GM21717 (cell line): ENCODE measurements around the gene SLC43A3.

Source experiments
- ATAC-seq: cut with Tn5 transposase; IDR thresholded peaks from one replicate; pipeline ENCODE4 v1.9.1; 2021; ENCODE audit warnings: mild to moderate bottlenecking, moderate library complexity; ENCODE audit not compliant: unreplicated experiment

SLC43A3 gene

GRCh38 chr11:57426929-57427726 is at the start of gene SLC43A3:
Gene SLC43A3, minus strand, starts transcription at chr11:57427121. Its CDS starts 949 bp downstream, at chr11:57426172.
- peak; percentile 58 for ATAC-seq

GRCh38 chr11:57476047-57476756 is 49.3 kb upstream of the SLC43A3 start:
- ATAC-seq = peak; percentile 24

GRCh38 chr11:57475671-57476046 is 48.7 kb upstream of the SLC43A3 start:
- no peak for ATAC-seq

- ATAC-seq = no peak
Observed at GRCh38 chr11:57475191-57475590, 48.3 kb upstream of the SLC43A3 start.

- no peak for ATAC-seq
Observed at GRCh38 chr11:57474803-57475115, 47.8 kb upstream of the SLC43A3 start.

GRCh38 chr11:57474017-57474802 is 47.3 kb upstream of the SLC43A3 start:
- peak; percentile 44 for ATAC-seq

- no peak for ATAC-seq
Observed at GRCh38 chr11:57473285-57473841, 46.4 kb upstream of the SLC43A3 start.

- ATAC-seq = no peak
Observed at GRCh38 chr11:57471496-57471895, 44.6 kb upstream of the SLC43A3 start.

GRCh38 chr11:57469268-57469667 is 42.3 kb upstream of the SLC43A3 start:
- no peak for ATAC-seq

- no peak for ATAC-seq
Observed at GRCh38 chr11:57468276-57468675, 41.4 kb upstream of the SLC43A3 start.

GRCh38 chr11:57467508-57468157 is 40.7 kb upstream of the SLC43A3 start:
- no peak for ATAC-seq

- no peak for ATAC-seq
Observed at GRCh38 chr11:57466680-57467079, 39.8 kb upstream of the SLC43A3 start.

GRCh38 chr11:57464539-57465181 is 37.7 kb upstream of the SLC43A3 start:
- no peak for ATAC-seq

GRCh38 chr11:57463671-57464538 is 37.0 kb upstream of the SLC43A3 start:
- no peak for ATAC-seq

GRCh38 chr11:57462597-57462996 is 35.7 kb upstream of the SLC43A3 start:
- ATAC-seq = no peak

- no peak for ATAC-seq
Observed at GRCh38 chr11:57461841-57462489, 35.0 kb upstream of the SLC43A3 start.

GRCh38 chr11:57460758-57461749 is 34.1 kb upstream of the SLC43A3 start:
- no peak for ATAC-seq
